ENCODE results near the gene LUZP4.

The LUZP4 gene

GRCh38 chrX:115289465-115289864 is at the start of gene LUZP4:
Gene LUZP4 (plus strand): TSS chrX:115289715. CDS start chrX:115289760, 45 bp downstream.
- TF ChIP-seq CTCF (conservative IDR thresholded peaks at IDR 0.05): no peak
- no peak within 1 kb of the TSS for H3K27ac ChIP-seq

GRCh38 chrX:115251458-115252233 is 37.9 kb upstream of the LUZP4 start:
- no peak overlapping the region for H3K27ac ChIP-seq
- TF ChIP-seq CTCF (conservative IDR thresholded peaks at IDR 0.05): no peak

- no peak overlapping the region for H3K27ac ChIP-seq
- no peak for TF ChIP-seq CTCF (conservative IDR thresholded peaks at IDR 0.05)
Measured at GRCh38 chrX:115255003-115255402, 34.5 kb upstream of the LUZP4 start.

- H3K27ac ChIP-seq: no peak overlapping the region
Measured at GRCh38 chrX:115257711-115258110, 31.8 kb upstream of the LUZP4 start.

GRCh38 chrX:115259238-115259875 is 30.2 kb upstream of the LUZP4 start:
- H3K27ac ChIP-seq: no peak overlapping the region
- TF ChIP-seq CTCF (conservative IDR thresholded peaks at IDR 0.05): no peak

More at GRCh38 chrX:115257711-115258110, 31.8 kb upstream of the LUZP4 start:
- TF ChIP-seq CTCF (conservative IDR thresholded peaks at IDR 0.05): no peak

- TF ChIP-seq CTCF (conservative IDR thresholded peaks at IDR 0.05): no peak
Measured at GRCh38 chrX:115260330-115260729, 29.2 kb upstream of the LUZP4 start.

GRCh38 chrX:115261148-115261547 is 28.4 kb upstream of the LUZP4 start:
- H3K27ac ChIP-seq: no peak overlapping the region
- TF ChIP-seq CTCF (conservative IDR thresholded peaks at IDR 0.05): no peak

More at GRCh38 chrX:115260330-115260729, 29.2 kb upstream of the LUZP4 start:
- H3K27ac ChIP-seq: no peak overlapping the region
